Gastroesophageal sphincter (tissue), 3 donors: Measurements from ENCODE around the gene COL15A1.

Experiments used
- POLR2A ChIP-seq, 2 donors: fragments of 450-650 bp; IDR thresholded peaks; one replicate each; pipeline ENCODE4 v1.6.1; 2017; ENCODE audit warnings: antibody characterized with exemption in 2 of 2, mild to moderate bottlenecking in 2 of 2, moderate library complexity in 1 of 2
- TF ChIP-seq, protein P1 (sequence below), 4 experiments: fragments of 200-600 bp in 2 of 4; fragments of 450-650 bp in 2 of 4; sonication (generic) in 1 of 4; IDR thresholded peaks; one replicate each; pipeline ENCODE4 v1.5.1; 2017 to 2019; ENCODE audit warnings: antibody characterized with exemption in 4 of 4, mild to moderate bottlenecking in 2 of 4, moderate library complexity in 2 of 4

GRCh38 chr9:98929895-98930341 is 13.8 kb upstream of the COL15A1 start:
- TF ChIP-seq, protein P1, sequence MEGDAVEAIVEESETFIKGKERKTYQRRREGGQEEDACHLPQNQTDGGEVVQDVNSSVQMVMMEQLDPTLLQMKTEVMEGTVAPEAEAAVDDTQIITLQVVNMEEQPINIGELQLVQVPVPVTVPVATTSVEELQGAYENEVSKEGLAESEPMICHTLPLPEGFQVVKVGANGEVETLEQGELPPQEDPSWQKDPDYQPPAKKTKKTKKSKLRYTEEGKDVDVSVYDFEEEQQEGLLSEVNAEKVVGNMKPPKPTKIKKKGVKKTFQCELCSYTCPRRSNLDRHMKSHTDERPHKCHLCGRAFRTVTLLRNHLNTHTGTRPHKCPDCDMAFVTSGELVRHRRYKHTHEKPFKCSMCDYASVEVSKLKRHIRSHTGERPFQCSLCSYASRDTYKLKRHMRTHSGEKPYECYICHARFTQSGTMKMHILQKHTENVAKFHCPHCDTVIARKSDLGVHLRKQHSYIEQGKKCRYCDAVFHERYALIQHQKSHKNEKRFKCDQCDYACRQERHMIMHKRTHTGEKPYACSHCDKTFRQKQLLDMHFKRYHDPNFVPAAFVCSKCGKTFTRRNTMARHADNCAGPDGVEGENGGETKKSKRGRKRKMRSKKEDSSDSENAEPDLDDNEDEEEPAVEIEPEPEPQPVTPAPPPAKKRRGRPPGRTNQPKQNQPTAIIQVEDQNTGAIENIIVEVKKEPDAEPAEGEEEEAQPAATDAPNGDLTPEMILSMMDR (IDR thresholded peaks at IDR 0.05): no peak
- TF ChIP-seq POLR2A (IDR thresholded peaks at IDR 0.05): no peak
